ENCODE data around the gene PLS3.

PLS3 gene

DNA sequence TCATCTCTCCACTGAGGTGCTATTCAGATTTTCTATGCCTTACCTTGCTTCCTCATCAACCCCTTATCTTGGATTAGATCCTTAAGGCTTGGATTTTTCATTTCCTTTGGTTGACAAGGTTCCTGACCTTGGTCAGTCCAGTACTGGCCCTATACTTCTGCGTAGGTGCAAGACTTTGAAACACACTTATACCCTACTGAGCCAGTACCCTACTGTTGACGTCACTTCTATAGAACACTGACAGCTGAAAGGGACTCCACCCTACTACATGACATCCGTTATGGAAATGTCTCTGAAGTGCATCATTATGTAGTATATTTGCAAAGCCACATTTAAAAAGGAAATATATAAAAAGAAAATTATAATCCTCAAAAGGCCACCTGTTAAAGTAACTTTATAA lies 12.0 kb upstream of the PLS3 start:
- no peaks in the 10 kb centered on the region for H4K20me1 ChIP-seq (ENCODE audit: insufficient read depth, low read length)
- no peaks in the 10 kb centered on the region for H3K27me3 ChIP-seq (ENCODE audit: low read depth, low read length)
- no peak overlapping the region for H3K27ac ChIP-seq (ENCODE audit: low read length)
- no peaks in the 10 kb centered on the region for H3K9me3 ChIP-seq (ENCODE audit: insufficient read depth, low read length)
- no peak overlapping the region for H2AFZ ChIP-seq (ENCODE audit: low read depth, low read length)
- TF ChIP-seq, protein P1, sequence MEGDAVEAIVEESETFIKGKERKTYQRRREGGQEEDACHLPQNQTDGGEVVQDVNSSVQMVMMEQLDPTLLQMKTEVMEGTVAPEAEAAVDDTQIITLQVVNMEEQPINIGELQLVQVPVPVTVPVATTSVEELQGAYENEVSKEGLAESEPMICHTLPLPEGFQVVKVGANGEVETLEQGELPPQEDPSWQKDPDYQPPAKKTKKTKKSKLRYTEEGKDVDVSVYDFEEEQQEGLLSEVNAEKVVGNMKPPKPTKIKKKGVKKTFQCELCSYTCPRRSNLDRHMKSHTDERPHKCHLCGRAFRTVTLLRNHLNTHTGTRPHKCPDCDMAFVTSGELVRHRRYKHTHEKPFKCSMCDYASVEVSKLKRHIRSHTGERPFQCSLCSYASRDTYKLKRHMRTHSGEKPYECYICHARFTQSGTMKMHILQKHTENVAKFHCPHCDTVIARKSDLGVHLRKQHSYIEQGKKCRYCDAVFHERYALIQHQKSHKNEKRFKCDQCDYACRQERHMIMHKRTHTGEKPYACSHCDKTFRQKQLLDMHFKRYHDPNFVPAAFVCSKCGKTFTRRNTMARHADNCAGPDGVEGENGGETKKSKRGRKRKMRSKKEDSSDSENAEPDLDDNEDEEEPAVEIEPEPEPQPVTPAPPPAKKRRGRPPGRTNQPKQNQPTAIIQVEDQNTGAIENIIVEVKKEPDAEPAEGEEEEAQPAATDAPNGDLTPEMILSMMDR (IDR thresholded peaks at IDR 0.05; ENCODE audit: low read depth, low read length), result no peak
- no peak for TF ChIP-seq EZH2phosphoT487 (IDR thresholded peaks at IDR 0.05; ENCODE audit: low read depth)
- no peaks in the 10 kb centered on the region for H3K36me3 ChIP-seq (replicated peaks; ENCODE audit: low read depth, low read length)
- no peak overlapping the region for H3K9ac ChIP-seq (ENCODE audit: low read length)
- no peak overlapping the region for H3K4me3 ChIP-seq (ENCODE audit: low read length)
- no peaks in the 10 kb centered on the region for H3K79me2 ChIP-seq (ENCODE audit: low read length)
- no peaks in the 10 kb centered on the region for H3K4me1 ChIP-seq (ENCODE audit: low read length)
- H3K4me2 ChIP-seq (ENCODE audit: low read length), result no peak overlapping the region

DNA sequence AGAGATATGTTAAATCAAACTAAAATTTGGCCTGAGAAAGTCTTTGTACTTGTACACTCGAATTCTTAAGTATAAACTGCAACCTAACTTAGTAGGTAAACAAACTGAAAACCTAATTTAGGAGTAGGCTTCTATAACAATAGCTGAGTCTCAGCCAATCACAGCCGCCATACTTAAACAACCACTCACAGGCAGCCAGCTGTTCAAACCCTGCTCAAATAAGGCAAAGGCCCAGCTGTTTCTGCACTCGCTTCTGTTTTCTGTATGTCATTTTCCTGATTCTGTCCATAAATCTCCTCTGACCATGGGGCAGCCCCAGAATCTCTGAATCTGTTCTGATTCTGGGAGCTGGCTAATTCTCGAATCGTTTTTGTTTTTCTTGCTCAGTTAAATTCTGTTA lies 7.8 kb upstream of the PLS3 start:
- H2AFZ ChIP-seq (ENCODE audit: low read depth, low read length), result no peak overlapping the region
- no peaks in the 10 kb centered on the region for H3K4me1 ChIP-seq (ENCODE audit: low read length)
- H3K4me2 ChIP-seq (ENCODE audit: low read length), result no peak overlapping the region
- H3K27ac ChIP-seq (ENCODE audit: low read length), result no peak overlapping the region
- no peaks in the 10 kb centered on the region for H3K36me3 ChIP-seq (replicated peaks; ENCODE audit: low read depth, low read length)
- H3K27me3 ChIP-seq (ENCODE audit: low read depth, low read length), result no peaks in the 10 kb centered on the region
- no peaks in the 10 kb centered on the region for H4K20me1 ChIP-seq (ENCODE audit: insufficient read depth, low read length)
- TF ChIP-seq, protein P1 (IDR thresholded peaks at IDR 0.05; ENCODE audit: low read depth, low read length), result no peak
- no peak overlapping the region for H3K4me3 ChIP-seq (ENCODE audit: low read length)
- H3K79me2 ChIP-seq (ENCODE audit: low read length), result no peaks in the 10 kb centered on the region
- no peaks in the 10 kb centered on the region for H3K9me3 ChIP-seq (ENCODE audit: insufficient read depth, low read length)
- no peak overlapping the region for H3K9ac ChIP-seq (ENCODE audit: low read length)

DNA sequence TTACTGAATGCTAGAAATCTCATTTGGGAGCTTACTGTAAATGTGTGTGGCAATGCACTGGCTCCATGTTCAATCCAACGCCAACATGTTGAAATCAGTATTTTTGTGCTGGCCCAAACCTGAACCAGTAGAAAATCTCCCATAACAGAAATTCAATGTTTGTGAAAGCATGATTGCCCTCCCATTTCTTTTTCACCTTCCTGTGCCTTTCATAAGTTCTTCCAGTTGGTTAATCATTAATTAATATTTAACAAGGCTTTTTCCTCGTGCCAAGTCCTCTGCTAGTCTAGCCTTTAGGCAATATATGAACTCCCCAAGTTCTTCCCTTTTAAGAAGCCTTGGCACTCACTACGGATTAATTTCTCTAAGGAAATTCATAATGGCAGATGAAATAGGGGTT lies 1.3 kb upstream of the PLS3 start:
- H3K4me2 ChIP-seq (ENCODE audit: low read length), result no peak overlapping the region
- no peak overlapping the region for H3K9ac ChIP-seq (ENCODE audit: low read length)
- H3K27ac ChIP-seq (ENCODE audit: low read length), result no peak overlapping the region
- peaks cover 10% of the 10 kb centered on the region for H3K4me1 ChIP-seq (ENCODE audit: low read length)
- H3K36me3 ChIP-seq (replicated peaks; ENCODE audit: low read depth, low read length), result no peaks in the 10 kb centered on the region
- TF ChIP-seq, protein P1 (IDR thresholded peaks at IDR 0.05; ENCODE audit: low read depth, low read length), result no peak
- no peak for TF ChIP-seq EZH2phosphoT487 (IDR thresholded peaks at IDR 0.05; ENCODE audit: low read depth)
- no peaks in the 10 kb centered on the region for H3K27me3 ChIP-seq (ENCODE audit: low read depth, low read length)
- no peak overlapping the region for H2AFZ ChIP-seq (ENCODE audit: low read depth, low read length)
- no peaks in the 10 kb centered on the region for H3K79me2 ChIP-seq (ENCODE audit: low read length)
- H4K20me1 ChIP-seq (ENCODE audit: insufficient read depth, low read length), result no peaks in the 10 kb centered on the region
- H3K9me3 ChIP-seq (ENCODE audit: insufficient read depth, low read length), result no peaks in the 10 kb centered on the region
- no peak overlapping the region for H3K4me3 ChIP-seq (ENCODE audit: low read length)

DNA sequence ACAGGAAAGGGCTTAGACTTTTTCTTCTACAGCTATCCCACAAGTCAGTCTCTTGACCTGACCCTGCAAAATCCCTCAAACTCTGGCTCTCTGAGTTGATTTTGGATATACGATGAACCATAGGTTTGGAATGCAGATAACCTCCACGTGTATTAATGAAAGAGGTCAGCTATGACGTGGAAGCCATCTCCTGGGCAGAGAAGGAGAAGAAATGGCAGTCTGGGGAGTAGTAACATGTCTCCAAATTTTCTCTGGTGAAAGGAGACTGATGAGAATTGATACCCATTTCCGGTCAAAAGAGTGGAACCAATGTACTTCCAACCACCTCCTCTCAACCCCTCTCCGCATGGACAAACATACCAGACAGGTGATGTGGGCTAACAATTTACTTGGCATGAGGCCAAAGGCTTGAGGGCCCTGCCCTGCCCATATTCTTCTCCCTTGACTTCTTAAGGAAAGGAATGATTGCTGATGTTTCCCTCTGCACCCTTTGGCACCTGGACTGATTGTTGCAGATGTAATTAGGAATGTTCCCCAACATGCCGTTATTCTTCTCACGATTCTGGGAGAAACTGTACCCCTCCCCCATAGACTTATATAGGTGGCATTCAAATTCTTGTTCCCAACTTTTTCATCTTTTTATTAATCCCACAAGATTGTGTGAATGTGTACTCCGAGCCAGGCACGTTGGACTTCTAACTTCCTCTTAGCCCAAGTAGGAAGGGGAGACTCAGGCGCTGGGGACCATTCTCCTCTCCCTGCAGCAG lies 580 bp upstream of the PLS3 start:
- no peak overlapping the region for H3K4me3 ChIP-seq (ENCODE audit: low read length)
- no peaks in the 10 kb centered on the region for H3K36me3 ChIP-seq (replicated peaks; ENCODE audit: low read depth, low read length)
- H3K4me2 ChIP-seq (ENCODE audit: low read length), result no peak overlapping the region
- peaks cover 10% of the 10 kb centered on the region for H3K4me1 ChIP-seq (ENCODE audit: low read length)
- no peaks in the 10 kb centered on the region for H3K79me2 ChIP-seq (ENCODE audit: low read length)
- H3K9me3 ChIP-seq (ENCODE audit: insufficient read depth, low read length), result no peaks in the 10 kb centered on the region
- no peak for TF ChIP-seq EZH2phosphoT487 (IDR thresholded peaks at IDR 0.05; ENCODE audit: low read depth)
- TF ChIP-seq, protein P1 (IDR thresholded peaks at IDR 0.05; ENCODE audit: low read depth, low read length), result no peak
- no peaks in the 10 kb centered on the region for H4K20me1 ChIP-seq (ENCODE audit: insufficient read depth, low read length)
- H2AFZ ChIP-seq (ENCODE audit: low read depth, low read length), result no peak overlapping the region
- H3K27ac ChIP-seq (ENCODE audit: low read length), result no peak overlapping the region
- H3K27me3 ChIP-seq (ENCODE audit: low read depth, low read length), result no peaks in the 10 kb centered on the region
- no peak overlapping the region for H3K9ac ChIP-seq (ENCODE audit: low read length)
